DND-41 (cell line): ENCODE measurements around the gene NUPR1.
"Not testable (repeated sequence)": the region's sequence is repeated elsewhere in the genome, so short reads cannot be mapped to it uniquely, and the experiment has no call there.

Experiments
- EZH2 ChIP-seq: IDR thresholded peaks from 3 replicates; pipeline ENCODE4 v1.6.1; 2012; ENCODE audit warnings: borderline replicate concordance, low read depth, mild to moderate bottlenecking, moderate library complexity, low read length, inconsistent platforms; ENCODE audit not compliant: severe bottlenecking
- TF ChIP-seq, protein P1 (sequence below): IDR thresholded peaks from 2 replicates; pipeline ENCODE4 v1.5.1; 2012; ENCODE audit warnings: borderline replicate concordance, low read length, moderate library complexity, mild to moderate bottlenecking; ENCODE audit not compliant: poor library complexity, severe bottlenecking; ENCODE audit errors: extremely low read depth

GRCh38 chr16:28483361-28483760, 55.4 kb downstream of the NUPR1 start:
- TF ChIP-seq, protein P1, sequence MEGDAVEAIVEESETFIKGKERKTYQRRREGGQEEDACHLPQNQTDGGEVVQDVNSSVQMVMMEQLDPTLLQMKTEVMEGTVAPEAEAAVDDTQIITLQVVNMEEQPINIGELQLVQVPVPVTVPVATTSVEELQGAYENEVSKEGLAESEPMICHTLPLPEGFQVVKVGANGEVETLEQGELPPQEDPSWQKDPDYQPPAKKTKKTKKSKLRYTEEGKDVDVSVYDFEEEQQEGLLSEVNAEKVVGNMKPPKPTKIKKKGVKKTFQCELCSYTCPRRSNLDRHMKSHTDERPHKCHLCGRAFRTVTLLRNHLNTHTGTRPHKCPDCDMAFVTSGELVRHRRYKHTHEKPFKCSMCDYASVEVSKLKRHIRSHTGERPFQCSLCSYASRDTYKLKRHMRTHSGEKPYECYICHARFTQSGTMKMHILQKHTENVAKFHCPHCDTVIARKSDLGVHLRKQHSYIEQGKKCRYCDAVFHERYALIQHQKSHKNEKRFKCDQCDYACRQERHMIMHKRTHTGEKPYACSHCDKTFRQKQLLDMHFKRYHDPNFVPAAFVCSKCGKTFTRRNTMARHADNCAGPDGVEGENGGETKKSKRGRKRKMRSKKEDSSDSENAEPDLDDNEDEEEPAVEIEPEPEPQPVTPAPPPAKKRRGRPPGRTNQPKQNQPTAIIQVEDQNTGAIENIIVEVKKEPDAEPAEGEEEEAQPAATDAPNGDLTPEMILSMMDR, result not testable (repeated sequence)
- TF ChIP-seq EZH2, result not testable (repeated sequence)
